A549 (cell line): Measurements from ENCODE around the gene CPLANE2. TPM values are rescaled to one million over a fixed set of nuclear protein-coding genes. Genes with fewer than 3 reads are reported as not detected.

ENCODE experiments used
- ATAC-seq, 2 experiments: fragments of 200-7000 bp in 1 of 2; fragments of >200 bp in 1 of 2; cut with Nextera tagmentation in 1 of 2; cut with Tn5 transposase in 1 of 2; 3 replicates each; pipeline versions ENCODE4 v1.8.0 to v1.9.1; 2018 to 2020; ENCODE audit warnings: mild to moderate bottlenecking in 1 of 2, moderate library complexity in 1 of 2
- CTCF ChIA-PET: fragments of 300-600 bp; sonication (Branson Sonifier 250); formaldehyde crosslinking; extraction: SDS; loops from one replicate; lab custom pipeline; 2021; ENCODE audit warnings: antibody characterized with exemption, inconsistent platforms; lab: Yijun Ruan, JAX
- POLR2A ChIA-PET: fragments of 350-600 bp; formaldehyde crosslinking; extraction: SDS; loops from one replicate; lab custom pipeline; 2021; ENCODE audit warnings: antibody characterized with exemption, inconsistent platforms; lab: Yijun Ruan, JAX
- DNase-seq, 2 experiments: peaks; one replicate each; pipeline versions ENCODE4 v3.0.0 to v3.0.0-alpha.2; 2011 to 2016; ENCODE audit warnings: low read depth in 1 of 2, low spot score in 1 of 2
- FAIRE-seq: peaks from 2 replicates; lab custom pipeline; 2011; peaks lifted over from hg19 to GRCh38; lab: Jason Lieb, UNC
- H3K27ac ChIP-seq, 2 experiments: fragments of >200 bp; sonication (Bioruptor Twin); formaldehyde crosslinking; 3 replicates each; pipeline ENCODE4 v1.5.1; 2016 to 2017
- H3K4me1 ChIP-seq: fragments of >200 bp; sonication (Bioruptor Twin); formaldehyde crosslinking; 3 replicates; pipeline ENCODE4 v1.6.1; 2016
- H3K4me2 ChIP-seq: fragments of >200 bp; sonication (Bioruptor Twin); formaldehyde crosslinking; 3 replicates; pipeline ENCODE4 v1.6.1; 2016
- H3K4me3 ChIP-seq: fragments of >200 bp; sonication (Bioruptor Twin); formaldehyde crosslinking; 3 replicates; pipeline ENCODE4 v1.5.1; 2016
- H3K9me3 ChIP-seq: fragments of >200 bp; sonication (Bioruptor Twin); formaldehyde crosslinking; 3 replicates; pipeline ENCODE4 v1.6.1; 2016
- CBX2 ChIP-seq: fragments of 200-600 bp; sonication (generic); IDR thresholded peaks from 2 replicates; pipeline ENCODE4 v1.6.1; 2016; ENCODE audit warnings: low read depth, mild to moderate bottlenecking, borderline replicate concordance
- CBX8 ChIP-seq: fragments of 200-600 bp; sonication (generic); IDR thresholded peaks from 2 replicates; pipeline ENCODE4 v1.6.1; 2016
- CTCF ChIP-seq: fragments of >200 bp; sonication (Bioruptor Twin); formaldehyde crosslinking; IDR thresholded peaks from 3 replicates; pipeline ENCODE4 v1.5.1; 2016
- EHF ChIP-seq: fragments of 250-450 bp; sonication (Bioruptor Pico); IDR thresholded peaks from 2 replicates; pipeline ENCODE4 v1.5.0; 2020; ENCODE audit warnings: mild to moderate bottlenecking
- EHMT2 ChIP-seq: fragments of 200-600 bp; sonication (generic); IDR thresholded peaks from 2 replicates; pipeline ENCODE4 v1.6.1; 2016; ENCODE audit warnings: antibody characterized with exemption, low read depth, mild to moderate bottlenecking, moderate library complexity
- ESRRA ChIP-seq: fragments of 150-350 bp; IDR thresholded peaks from 2 replicates; pipeline ENCODE4 v1.6.1; 2014; ENCODE audit warnings: mild to moderate bottlenecking, low read length, borderline replicate concordance
- FOSB ChIP-seq: fragments of 250-450 bp; sonication (Bioruptor Pico); IDR thresholded peaks from 2 replicates; pipeline ENCODE4 v1.5.0; 2020; ENCODE audit warnings: mild to moderate bottlenecking, moderate library complexity
- FOSL2 ChIP-seq, 2 experiments: fragments of 450-650 bp in 1 of 2; fragments of >200 bp in 1 of 2; sonication (Bioruptor Twin) in 1 of 2; formaldehyde crosslinking; IDR thresholded peaks; 2 replicates each; pipeline versions ENCODE4 v1.5.0 to v1.6.1; 2016 to 2020; ENCODE audit warnings: mild to moderate bottlenecking in 1 of 2, moderate library complexity in 1 of 2
- HMGXB4 ChIP-seq: fragments of 250-450 bp; sonication (Bioruptor Pico); IDR thresholded peaks from 2 replicates; pipeline ENCODE4 v1.5.0; 2021; ENCODE audit warnings: mild to moderate bottlenecking, moderate library complexity, borderline replicate concordance
- MAFK ChIP-seq: fragments of 450-650 bp; IDR thresholded peaks from 2 replicates; pipeline ENCODE4 v1.6.1; 2014; ENCODE audit not compliant: partially characterized antibody
- NFE2L2 ChIP-seq: fragments of 150-350 bp; conservative IDR thresholded peaks from 2 replicates; pipeline ENCODE4 v1.6.1; 2014; ENCODE audit warnings: low read length
- NR3C1 ChIP-seq: fragments of >200 bp; sonication (Bioruptor Twin); formaldehyde crosslinking; IDR thresholded peaks from 3 replicates; pipeline ENCODE4 v1.6.1; 2017
- PBX3 ChIP-seq: IDR thresholded peaks from 2 replicates; pipeline ENCODE4 v1.6.1; 2012
- POLR2AphosphoS2 ChIP-seq: conservative IDR thresholded peaks from 2 replicates; pipeline ENCODE4 v1.6.1; 2012; ENCODE audit warnings: low read length, improper control_type of control experiment, inconsistent platforms
- RARB ChIP-seq: fragments of 250-450 bp; sonication (Bioruptor Pico); IDR thresholded peaks from 2 replicates; pipeline ENCODE4 v1.8.0; 2021; ENCODE audit warnings: mild to moderate bottlenecking, moderate library complexity
- RCOR1 ChIP-seq: fragments of 150-350 bp; IDR thresholded peaks from 2 replicates; pipeline ENCODE4 v1.6.1; 2014; ENCODE audit warnings: antibody characterized with exemption, low read length, low read depth
- TP53 ChIP-seq: fragments of 250-450 bp; sonication (Bioruptor Pico); IDR thresholded peaks from 2 replicates; pipeline ENCODE4 v1.5.0; 2021; ENCODE audit warnings: mild to moderate bottlenecking, moderate library complexity
- ZFP36 ChIP-seq: fragments of 450-650 bp; IDR thresholded peaks from 2 replicates; pipeline ENCODE4 v1.6.1; 2014; ENCODE audit warnings: borderline replicate concordance; ENCODE audit not compliant: partially characterized antibody
- WGBS: methylation state at CpG from one replicate; pipeline ENCODE4 v1.1.6; 2017; ENCODE audit errors: missing lambda C conversion rate; 5-methylcytosine and 5-hydroxymethylcytosine counted together
- polyA plus RNA-seq, 4 experiments: library from polyadenylated mRNA; depleted of rRNA in 3 of 4; stranded (reverse); fragments of >200 nt; fragmentation: RNase III in 1 of 4; extraction: RNeasy Plus Mini Kit Qiagen cat#74134 plus additional on column Dnase treatment in 1 of 4; gene quantifications; 2 replicates in 3 of 4; 3 replicates in 1 of 4; pipeline ENCODE4 v1.2.3, GENCODE V29; 2011 to 2017
- TF ChIP-seq, protein P1 (sequence below): IDR thresholded peaks from 2 replicates; pipeline ENCODE4 v1.6.1; 2012; ENCODE audit warnings: low read depth, borderline replicate concordance
- TF ChIP-seq, protein P2 (sequence below): fragments of 200-600 bp; sonication (generic); IDR thresholded peaks from 2 replicates; pipeline ENCODE4 v1.6.1; 2016; ENCODE audit warnings: antibody characterized with exemption, mild to moderate bottlenecking, moderate library complexity

The CPLANE2 gene
- polyA plus RNA-seq, 2 of the 4 experiments (the other 2 are of a cell fraction): 2.4 to 3.7 TPM

GRCh38 chr1:16254263-16254928 lies 17.4 kb upstream of the CPLANE2 start:
- CTCF ChIA-PET: interaction anchor here (0.8 to 1.6 kb wide), 4 partner anchors 10 to 54 kb away, joined by 3 to 11 read pairs (median 3); no protein-coding TSS in a partner anchor
- peaks cover 19% of the 10 kb centered on the region; the same call in 2 of the 3 replicates for H3K4me1 ChIP-seq
- H3K27ac ChIP-seq: no peak overlapping the region
- FAIRE-seq (no peak), ATAC-seq (no peak), DNase-seq (no peak)
- no peak for TF ChIP-seq ZFP36
- TF ChIP-seq HMGXB4 (CRISPR knock-in tag): no peak
- no peak overlapping the region for H3K4me2 ChIP-seq
- 63% methylated on average over 4 of the region's 4 CpGs for WGBS
- POLR2A ChIA-PET: no interaction called here
- H3K9me3 ChIP-seq: no peaks in the 10 kb centered on the region
- no peak overlapping the region for H3K4me3 ChIP-seq

GRCh38 chr1:16253332-16253922 lies 16.4 kb upstream of the CPLANE2 start:
- no peak for ATAC-seq
- no peaks in the 10 kb centered on the region for H3K9me3 ChIP-seq
- no peak for DNase-seq
- H3K4me3 ChIP-seq: no peak overlapping the region
- H3K27ac ChIP-seq: no peak overlapping the region
- TF ChIP-seq HMGXB4 (CRISPR knock-in tag) (no peak), RARB (CRISPR knock-in tag) (no peak), NFE2L2 (no peak), MAFK (no peak), NR3C1 (no peak), CTCF (no peak), FOSL2 (IDR thresholded peaks at IDR 0.05) (no peak), FOSL2 (CRISPR knock-in tag; IDR thresholded peaks at IDR 0.05) (no peak), ESRRA (no peak), EHF (CRISPR knock-in tag) (no peak), FOSB (CRISPR knock-in tag) (no peak), CBX8 (no peak), CBX2 (no peak)
- TF ChIP-seq, protein P1, sequence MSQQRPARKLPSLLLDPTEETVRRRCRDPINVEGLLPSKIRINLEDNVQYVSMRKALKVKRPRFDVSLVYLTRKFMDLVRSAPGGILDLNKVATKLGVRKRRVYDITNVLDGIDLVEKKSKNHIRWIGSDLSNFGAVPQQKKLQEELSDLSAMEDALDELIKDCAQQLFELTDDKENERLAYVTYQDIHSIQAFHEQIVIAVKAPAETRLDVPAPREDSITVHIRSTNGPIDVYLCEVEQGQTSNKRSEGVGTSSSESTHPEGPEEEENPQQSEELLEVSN: no peak
- TF ChIP-seq, all 56 proteins: peak for 0
- POLR2A ChIA-PET: no interaction called here
- no peak for FAIRE-seq
- H3K4me1 ChIP-seq: peaks cover 28% of the 10 kb centered on the region; the same call in 2 of the 3 replicates
- H3K4me2 ChIP-seq: no peak overlapping the region
- CTCF ChIA-PET: interaction anchor here (1.0 to 1.6 kb wide), 2 partner anchors 9 to 32 kb away, joined by 3 to 11 read pairs; no protein-coding TSS in a partner anchor
- WGBS: 75% methylated on average over 5 of the region's 5 CpGs

DNA sequence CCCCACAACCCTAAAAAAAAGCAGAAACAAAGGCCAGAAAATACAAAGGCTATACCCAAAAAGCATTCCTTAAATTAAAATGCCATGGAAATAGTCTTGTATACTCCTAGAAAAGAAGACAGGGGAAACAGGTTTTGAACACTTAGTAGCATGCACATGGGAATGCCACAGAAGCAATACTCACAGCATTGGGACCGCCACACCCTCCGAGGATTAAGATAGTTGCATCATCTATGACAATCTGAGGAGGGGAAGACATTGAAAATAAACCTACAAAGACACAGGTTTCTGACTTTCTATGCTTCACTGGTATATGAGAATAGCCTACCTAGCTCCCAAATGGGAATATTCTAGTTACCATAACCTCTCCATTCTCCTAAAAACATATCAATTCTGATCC lies 15.9 kb upstream of the CPLANE2 start:
- Histone ChIP-seq H3K4me2 (no peak overlapping the region), H3K27ac (no peak overlapping the region), H3K4me1 (peaks cover 33% of the 10 kb centered on the region; the same call in 2 of the 3 replicates), H3K4me3 (no peak overlapping the region), H3K9me3 (no peaks in the 10 kb centered on the region)
- CTCF ChIA-PET: no interaction called here
- WGBS: 70% methylated on average over 2 of the region's 2 CpGs
- DNase-seq: no peak
- POLR2A ChIA-PET: no interaction called here
- ATAC-seq: no peak
- no peak for FAIRE-seq
- TF ChIP-seq NR3C1 (no peak), RCOR1 (no peak), POLR2AphosphoS2 (no peak), EHMT2 (no peak), PBX3 (no peak), RARB (CRISPR knock-in tag) (no peak), FOSL2 (IDR thresholded peaks at IDR 0.05) (no peak), FOSL2 (CRISPR knock-in tag; IDR thresholded peaks at IDR 0.05) (no peak), TP53 (CRISPR knock-in tag) (no peak)
- TF ChIP-seq, protein P2, sequence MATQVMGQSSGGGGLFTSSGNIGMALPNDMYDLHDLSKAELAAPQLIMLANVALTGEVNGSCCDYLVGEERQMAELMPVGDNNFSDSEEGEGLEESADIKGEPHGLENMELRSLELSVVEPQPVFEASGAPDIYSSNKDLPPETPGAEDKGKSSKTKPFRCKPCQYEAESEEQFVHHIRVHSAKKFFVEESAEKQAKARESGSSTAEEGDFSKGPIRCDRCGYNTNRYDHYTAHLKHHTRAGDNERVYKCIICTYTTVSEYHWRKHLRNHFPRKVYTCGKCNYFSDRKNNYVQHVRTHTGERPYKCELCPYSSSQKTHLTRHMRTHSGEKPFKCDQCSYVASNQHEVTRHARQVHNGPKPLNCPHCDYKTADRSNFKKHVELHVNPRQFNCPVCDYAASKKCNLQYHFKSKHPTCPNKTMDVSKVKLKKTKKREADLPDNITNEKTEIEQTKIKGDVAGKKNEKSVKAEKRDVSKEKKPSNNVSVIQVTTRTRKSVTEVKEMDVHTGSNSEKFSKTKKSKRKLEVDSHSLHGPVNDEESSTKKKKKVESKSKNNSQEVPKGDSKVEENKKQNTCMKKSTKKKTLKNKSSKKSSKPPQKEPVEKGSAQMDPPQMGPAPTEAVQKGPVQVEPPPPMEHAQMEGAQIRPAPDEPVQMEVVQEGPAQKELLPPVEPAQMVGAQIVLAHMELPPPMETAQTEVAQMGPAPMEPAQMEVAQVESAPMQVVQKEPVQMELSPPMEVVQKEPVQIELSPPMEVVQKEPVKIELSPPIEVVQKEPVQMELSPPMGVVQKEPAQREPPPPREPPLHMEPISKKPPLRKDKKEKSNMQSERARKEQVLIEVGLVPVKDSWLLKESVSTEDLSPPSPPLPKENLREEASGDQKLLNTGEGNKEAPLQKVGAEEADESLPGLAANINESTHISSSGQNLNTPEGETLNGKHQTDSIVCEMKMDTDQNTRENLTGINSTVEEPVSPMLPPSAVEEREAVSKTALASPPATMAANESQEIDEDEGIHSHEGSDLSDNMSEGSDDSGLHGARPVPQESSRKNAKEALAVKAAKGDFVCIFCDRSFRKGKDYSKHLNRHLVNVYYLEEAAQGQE: no peak
